ENCODE data around the gene IRAG1.
"Not testable (repeated sequence)": the region's sequence is repeated elsewhere in the genome, so short reads cannot be mapped to it uniquely, and the experiment has no call there.

The IRAG1 gene

DNA sequence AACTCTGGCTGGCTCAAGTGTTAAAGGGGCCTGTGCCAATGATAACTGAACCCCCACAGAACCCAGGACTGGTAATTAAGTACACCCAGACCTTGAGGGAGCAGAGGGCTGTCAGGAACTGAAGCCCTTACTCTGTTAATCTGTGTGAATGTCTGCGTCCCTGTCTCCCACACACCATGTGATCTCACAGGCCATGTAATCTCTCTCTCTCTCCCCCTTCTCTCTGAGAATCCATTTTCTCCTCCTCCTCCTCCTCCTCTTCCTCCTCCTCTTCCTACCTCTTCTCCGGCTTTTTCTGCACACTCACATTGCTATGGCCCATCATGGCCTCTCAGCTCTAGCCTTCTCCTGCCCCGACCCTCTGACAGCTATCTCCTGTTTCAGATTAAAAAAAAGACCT lies 14.6 kb upstream of the IRAG1 start:
- no peak for FAIRE-seq

DNA sequence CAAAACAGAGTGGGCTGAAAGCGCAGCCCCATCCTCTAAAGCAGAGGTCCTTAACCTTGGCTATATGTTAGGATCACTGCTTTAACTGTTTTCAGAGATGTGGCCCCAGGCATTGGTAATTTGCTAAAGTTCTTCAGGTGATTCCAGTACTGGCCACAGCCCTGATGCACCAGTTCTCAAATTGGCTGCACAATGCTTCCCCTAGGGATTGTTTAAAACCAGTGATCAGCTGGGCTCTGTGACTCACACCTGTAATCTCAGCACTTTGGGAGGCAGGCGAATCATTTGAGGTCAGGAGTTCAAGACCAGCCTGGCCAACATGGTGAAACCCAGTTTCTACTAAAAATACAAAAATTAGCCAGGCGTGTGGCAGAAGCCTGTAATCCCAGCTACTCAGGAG lies 8.4 kb upstream of the IRAG1 start:
- FAIRE-seq, result no peak

GRCh38 chr11:10699072-10699471 lies 5.5 kb upstream of the IRAG1 start:
- no peak for FAIRE-seq

GRCh38 chr11:10697323-10697620 lies 3.7 kb upstream of the IRAG1 start:
- FAIRE-seq, result no peak

- no peak for FAIRE-seq
These were observed 3.1 kb upstream of the IRAG1 start for GRCh38 chr11:10696468-10697322.

GRCh38 chr11:10695833-10696232 lies 2.3 kb upstream of the IRAG1 start:
- no peak for FAIRE-seq

DNA sequence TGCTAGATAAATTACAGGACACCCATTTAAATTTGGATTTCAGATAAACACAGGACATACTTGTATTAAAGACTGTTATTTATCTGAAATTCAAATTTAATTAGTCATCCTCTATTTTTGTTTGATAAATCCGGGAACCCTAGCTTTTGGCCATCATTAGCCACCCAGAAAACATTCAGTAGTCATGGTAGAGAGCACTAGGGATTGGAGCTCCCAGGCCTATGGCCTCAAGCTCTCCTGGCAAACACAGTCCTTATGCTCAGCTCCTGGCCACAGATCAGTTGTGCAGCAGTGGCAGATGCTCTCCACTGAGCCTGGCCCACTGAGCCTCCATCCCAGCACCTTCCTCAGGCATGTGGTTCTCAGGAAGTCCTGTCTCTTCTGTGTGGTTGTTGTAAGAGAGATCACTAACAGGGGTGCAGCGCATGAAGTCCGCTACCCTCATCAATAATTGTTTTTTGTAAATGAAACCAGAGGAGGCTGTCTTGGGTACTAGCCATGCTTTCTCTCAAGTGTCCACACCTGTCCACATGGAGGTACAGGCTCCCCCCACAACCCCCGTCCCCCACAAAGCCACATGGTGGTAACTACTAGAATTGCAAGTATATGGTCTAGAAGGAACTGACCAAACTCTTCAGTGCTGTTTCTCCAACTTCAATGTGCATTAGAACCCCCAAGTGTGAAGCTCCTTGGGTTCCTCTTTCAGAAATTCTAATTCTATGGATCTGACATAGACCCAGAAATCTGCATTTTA lies 1.1 kb upstream of the IRAG1 start:
- FAIRE-seq, result no peak

DNA sequence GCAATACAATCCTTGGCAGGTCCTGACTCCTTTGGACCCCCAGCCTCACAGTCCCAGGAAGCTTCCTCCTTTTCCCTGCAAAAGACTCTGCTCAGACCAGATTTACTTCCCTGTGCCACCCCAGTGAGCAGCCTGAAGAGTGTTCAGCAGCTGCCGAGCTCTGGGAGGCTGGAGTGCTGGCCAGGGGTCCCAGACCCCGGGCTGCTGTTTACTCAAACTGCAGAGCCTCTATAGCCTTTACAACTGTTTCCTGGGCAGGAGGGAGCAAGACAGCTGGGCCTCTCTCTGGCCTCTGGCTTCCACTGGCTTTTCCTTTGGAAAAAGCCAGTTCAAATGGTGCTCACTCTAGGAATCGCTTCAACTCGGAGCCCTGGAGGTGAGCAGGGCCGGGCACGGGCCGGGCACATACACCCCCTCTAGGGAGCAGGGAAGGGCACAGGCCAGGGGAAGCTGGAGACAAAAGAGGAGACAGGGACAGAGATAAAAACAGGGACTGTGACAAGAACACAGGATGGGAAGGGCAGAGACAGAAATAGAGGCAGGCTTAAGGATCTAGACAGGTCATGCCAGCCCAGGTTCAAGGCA lies 932 bp downstream of the IRAG1 start:
- no peak for FAIRE-seq

DNA sequence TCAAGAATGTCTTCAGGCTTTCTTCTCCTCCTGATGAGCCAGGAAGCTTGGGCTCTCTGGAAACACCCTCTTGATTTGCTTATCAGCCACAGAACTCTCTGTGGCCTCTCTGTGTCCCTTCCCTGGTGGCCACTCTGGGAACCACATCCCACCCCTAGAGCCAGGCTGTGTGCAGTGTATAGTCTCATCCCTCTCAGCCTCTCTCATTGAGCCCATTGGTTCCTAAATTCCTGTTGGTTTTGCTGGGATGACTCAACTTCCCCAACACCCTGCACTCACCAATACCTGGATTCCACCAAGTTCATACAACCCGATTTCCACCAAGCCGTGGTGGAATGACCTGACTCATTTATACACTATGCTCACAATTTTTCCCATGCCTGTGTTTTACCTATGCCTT lies 5.2 kb downstream of the IRAG1 start:
- FAIRE-seq, result no peak

GRCh38 chr11:10686311-10686710 lies 7.2 kb downstream of the IRAG1 start:
- FAIRE-seq, result no peak

DNA sequence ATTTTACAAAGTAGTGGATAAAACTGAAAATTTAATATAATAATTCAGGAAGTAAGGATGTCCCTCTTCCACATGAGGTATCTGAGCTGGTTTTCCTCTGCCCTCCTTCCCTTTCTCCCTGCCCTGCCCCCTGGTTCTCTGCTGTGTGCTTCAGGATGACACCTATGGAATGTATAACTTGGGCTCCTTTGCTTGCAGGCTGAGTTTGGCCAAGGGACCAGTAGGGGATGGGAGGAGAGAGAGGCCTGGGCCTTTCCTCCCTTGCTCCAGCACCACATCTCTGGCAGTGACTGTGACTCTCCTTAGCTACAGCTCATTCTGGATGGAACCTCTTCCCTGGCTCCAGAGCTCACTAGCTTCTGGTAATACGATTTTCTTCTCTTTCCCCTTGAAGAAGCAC lies 10.1 kb downstream of the IRAG1 start:
- FAIRE-seq, result no peak

DNA sequence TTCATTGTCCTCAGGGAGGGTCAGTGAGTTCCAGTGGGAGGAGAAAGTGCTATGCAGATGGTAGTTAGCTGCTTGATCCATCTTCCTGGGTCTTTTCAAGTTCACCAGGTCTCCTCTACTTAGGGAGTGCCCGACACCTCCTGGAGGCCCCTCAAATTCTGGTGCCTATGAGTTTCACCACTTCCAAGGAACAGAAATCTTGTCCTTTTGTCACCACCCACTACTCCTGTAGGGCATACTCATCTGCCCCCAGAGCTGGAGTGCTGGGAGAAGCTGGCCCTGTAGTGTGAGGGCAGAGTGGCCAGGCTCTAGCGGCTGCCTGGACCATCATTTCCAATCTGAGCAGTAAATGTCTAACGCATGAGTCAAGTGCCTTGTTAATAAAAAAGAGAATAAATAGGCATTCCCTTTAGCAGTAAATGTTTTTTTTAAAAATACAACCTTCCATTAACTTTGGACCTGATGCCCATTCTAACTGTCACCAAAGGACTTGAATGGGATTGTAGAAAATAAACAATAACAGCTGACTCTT lies 12.5 kb downstream of the IRAG1 start:
- no peak for FAIRE-seq

DNA sequence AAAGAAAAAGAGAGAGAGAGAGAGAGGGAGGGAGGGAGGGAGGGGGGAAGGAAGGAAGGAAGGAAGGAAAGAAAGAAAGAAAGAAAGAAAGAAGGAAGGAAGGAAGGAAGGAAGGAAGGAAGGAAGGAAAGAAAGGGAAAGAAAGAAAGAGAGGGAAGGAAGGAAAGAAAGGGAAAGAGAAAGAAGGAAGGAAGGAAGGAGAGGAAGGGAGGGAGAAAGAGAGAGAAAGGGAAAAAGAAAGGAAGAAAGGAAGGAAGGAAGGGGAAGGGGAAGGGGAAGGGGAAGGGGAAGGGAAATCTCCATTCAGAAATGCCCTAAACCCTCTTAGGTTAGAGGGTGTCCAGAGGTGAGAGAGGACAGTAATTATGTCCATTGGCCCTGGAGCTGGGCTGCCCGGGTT lies 13.3 kb downstream of the IRAG1 start:
- not testable (repeated sequence) for FAIRE-seq

- FAIRE-seq, result no peak
These were observed 13.9 kb downstream of the IRAG1 start for GRCh38 chr11:10679644-10680043.

- no peak for FAIRE-seq
These were observed 15.5 kb downstream of the IRAG1 start for GRCh38 chr11:10678101-10678500.

- FAIRE-seq, result no peak
These were observed 16.6 kb downstream of the IRAG1 start for GRCh38 chr11:10676919-10677318.

DNA sequence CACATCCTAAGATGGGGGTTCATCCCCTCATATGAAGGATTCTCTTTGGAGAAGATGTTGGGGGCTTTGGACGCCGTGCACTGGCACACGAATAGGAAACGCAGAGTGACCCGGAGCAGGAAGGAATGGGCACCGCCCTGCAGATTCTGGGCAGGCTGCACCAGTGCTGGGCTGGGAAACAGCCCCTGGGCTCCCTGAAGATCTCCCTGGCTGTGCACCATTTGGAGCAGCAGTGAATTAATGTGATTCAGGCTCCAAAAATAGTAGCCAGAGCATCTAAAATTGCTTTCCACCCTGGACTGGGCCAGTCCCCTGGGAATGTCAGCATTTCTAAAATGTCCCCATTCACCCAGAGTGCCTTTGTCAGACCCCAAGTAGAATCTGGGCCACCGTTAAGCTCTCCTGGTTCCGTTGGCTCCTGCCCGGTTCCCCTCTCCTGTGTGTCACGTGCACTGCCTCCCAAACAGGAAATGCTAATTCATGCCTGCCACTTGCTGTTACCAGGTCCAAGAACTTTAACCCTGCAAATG lies 18.6 kb downstream of the IRAG1 start:
- FAIRE-seq, result no peak

- no peak for FAIRE-seq
These were observed 19.1 kb downstream of the IRAG1 start for GRCh38 chr11:10674440-10674855.

GRCh38 chr11:10673501-10674062 lies 20.0 kb downstream of the IRAG1 start:
- no peak for FAIRE-seq

GRCh38 chr11:10670099-10670498 lies 23.5 kb downstream of the IRAG1 start:
- no peak for FAIRE-seq

- no peak for FAIRE-seq
These were observed 24.1 kb downstream of the IRAG1 start for GRCh38 chr11:10669258-10670033.

GRCh38 chr11:10667521-10667885 lies 26.1 kb downstream of the IRAG1 start:
- FAIRE-seq, result no peak
